Right lobe of liver (tissue), 6 donors: ENCODE data around the gene SLC25A42. TPM values are rescaled to one million over a fixed set of nuclear protein-coding genes. Genes with fewer than 3 reads are reported as not detected.

ENCODE experiments used
- ATAC-seq, 4 donors: fragments of 200-7000 bp; cut with Tn5 transposase; one replicate each; pipeline ENCODE4 v1.9.1; 2020; ENCODE audit warnings: mild to moderate bottlenecking in 4 of 4, moderate library complexity in 4 of 4
- DNase-seq, 3 donors: peaks; one replicate each; pipeline ENCODE4 v3.0.0-alpha.2; 2020
- H3K27ac ChIP-seq, 3 donors: fragments of 200-600 bp; one replicate each; pipeline ENCODE4 v1.8.0; 2022
- H3K27me3 ChIP-seq, 2 donors: fragments of 200-600 bp; one replicate each; pipeline ENCODE4 v1.8.0; 2022
- H3K36me3 ChIP-seq, 4 donors: fragments of 200-600 bp; sonication (generic) in 1 of 4; one replicate each; pipeline versions ENCODE4 v1.5.1 to v1.8.0; 2017 to 2022; ENCODE audit warnings: control low read depth in 1 of 4
- H3K4me1 ChIP-seq, 4 donors: fragments of 200-600 bp; sonication (generic) in 1 of 4; one replicate each; pipeline versions ENCODE4 v1.5.1 to v1.8.0; 2017 to 2022; ENCODE audit warnings: control low read depth in 1 of 4
- H3K4me3 ChIP-seq, 3 donors: fragments of 200-600 bp; one replicate each; pipeline ENCODE4 v1.8.0; 2022
- H3K9me3 ChIP-seq, 4 donors: fragments of 200-600 bp; sonication (generic) in 1 of 4; one replicate each; pipeline versions ENCODE4 v1.5.1 to v1.8.0; 2017 to 2022; ENCODE audit warnings: control low read depth in 1 of 4
- CTCF ChIP-seq, 4 donors: fragments of 200-600 bp in 3 of 4; fragments of 450-650 bp in 1 of 4; IDR thresholded peaks; one replicate each; pipeline versions ENCODE4 v1.5.1 to v1.8.0; 2016 to 2022; ENCODE audit warnings: antibody characterized with exemption in 4 of 4, mild to moderate bottlenecking in 2 of 4
- POLR2A ChIP-seq: fragments of 450-650 bp; IDR thresholded peaks from one replicate; pipeline ENCODE4 v1.6.1; 2017; ENCODE audit warnings: antibody characterized with exemption, mild to moderate bottlenecking
- WGBS: methylation state at CpG from one replicate; pipeline ENCODE4 v1.1.6; 2018; ENCODE audit warnings: low coverage, low lambda C conversion rate; ENCODE audit not compliant: insufficient coverage; ENCODE audit errors: missing lambda C conversion rate; 5-methylcytosine and 5-hydroxymethylcytosine counted together
- intact Hi-C, 2 donors: fragments of 100-400 bp; cut with DNase I; formaldehyde crosslinking; loops; one replicate each; pipeline versions ENCODE4 v1.11.2 to v1.14.1; 2022
- total RNA-seq, 6 experiments: library from RNA; depleted of rRNA in 2 of 6; stranded (reverse); fragments of >200 nt in 2 of 6; fragmentation: NEBNext Ultra II Directional in 3 of 6; extraction: Animal tissue kit (Norgen Biotek cat#: 25700) in 3 of 6; gene quantifications; one replicate each; pipeline versions ENCODE4 v1.1.0 to v1.2.4, GENCODE V29; 2016 to 2023
- donor health status: DM: no; HTN: yes; CAD: no.
- donor health status: DM: no; HTN: no; CAD: no.
- donor health status: DM: no; HTN: no; CAD: no.
- donor health status: DM: no; HTN: yes; CAD: no.
- donor health status: DM: no; HTN: yes; CAD: no.

Gene SLC25A42
- total RNA-seq, 6 experiments from 2014 or later = 20.7 to 80.7 (median 69.7) TPM

- H3K36me3 ChIP-seq = peaks cover 0 to 7% (median 0%) of the 10 kb centered on the region in 4 donors
- peak; percentile 62 to 88 (median 74) for ATAC-seq
- TF ChIP-seq CTCF (IDR thresholded peaks at IDR 0.05) (no peak), POLR2A (no peak)
- DNase-seq = peak; percentile 38 to 82 (median 60)
- intact Hi-C loops = no loop called here
- no peak overlapping the region for H3K27ac ChIP-seq
- H3K9me3 ChIP-seq = no peaks in the 10 kb centered on the region
- H3K4me3 ChIP-seq = no peak overlapping the region
- H3K27me3 ChIP-seq = no peaks in the 10 kb centered on the region
- WGBS = 52% methylated on average over 8 of the region's 39 CpGs
- H3K4me1 ChIP-seq = no peaks in the 10 kb centered on the region
Observed at GRCh38 chr19:19120308-19121231, 56.8 kb downstream of the SLC25A42 start.

GRCh38 chr19:19121371-19121770 lies 57.6 kb downstream of the SLC25A42 start:
- intact Hi-C loops = no loop called here
- peak in 1 of 4 donors; percentile 30 for ATAC-seq
- peaks cover 0 to 7% (median 0%) of the 10 kb centered on the region in 4 donors for H3K36me3 ChIP-seq
- H3K4me1 ChIP-seq = no peaks in the 10 kb centered on the region
- H3K27ac ChIP-seq = no peak overlapping the region
- H3K9me3 ChIP-seq = no peaks in the 10 kb centered on the region
- TF ChIP-seq CTCF (IDR thresholded peaks at IDR 0.05) (no peak), POLR2A (no peak)
- 90% methylated on average over 2 of the region's 10 CpGs for WGBS
- H3K4me3 ChIP-seq = no peak overlapping the region
- H3K27me3 ChIP-seq = no peaks in the 10 kb centered on the region
- DNase-seq = no peak

- intact Hi-C loops = no loop called here
- TF ChIP-seq POLR2A (no peak), CTCF (IDR thresholded peaks at IDR 0.05) (no peak)
Observed at GRCh38 chr19:19122902-19123301, 59.1 kb downstream of the SLC25A42 start.

GRCh38 chr19:19123386-19123785 lies 59.6 kb downstream of the SLC25A42 start:
- Histone ChIP-seq H3K4me3 (no peak overlapping the region), H3K27ac (no peak overlapping the region), H3K4me1 (no peaks in the 10 kb centered on the region), H3K27me3 (no peaks in the 10 kb centered on the region), H3K9me3 (no peaks in the 10 kb centered on the region), H3K36me3 (peaks cover 0 to 7% (median 0%) of the 10 kb centered on the region in 4 donors)
- ATAC-seq (no peak), DNase-seq (no peak)
- no peak for TF ChIP-seq CTCF (IDR thresholded peaks at IDR 0.05)
- TF ChIP-seq POLR2A = no peak
- intact Hi-C loops = no loop called here

More at GRCh38 chr19:19122902-19123301, 59.1 kb downstream of the SLC25A42 start:
- ATAC-seq (no peak), DNase-seq (no peak)
- Histone ChIP-seq H3K4me3 (no peak overlapping the region), H3K27ac (no peak overlapping the region), H3K4me1 (no peaks in the 10 kb centered on the region), H3K9me3 (no peaks in the 10 kb centered on the region), H3K27me3 (no peaks in the 10 kb centered on the region), H3K36me3 (peaks cover 0 to 7% (median 0%) of the 10 kb centered on the region in 4 donors)
- WGBS = 73% methylated on average over 1 of the region's 1 CpG
